Measurements from ENCODE around the gene RIGI. TPM values are rescaled to one million over a fixed set of nuclear protein-coding genes. Genes with fewer than 3 reads are reported as not detected.

Gene RIGI
- 10 to 100 TPM; 16.9 to 22.1 TPM for total RNA-seq

DNA sequence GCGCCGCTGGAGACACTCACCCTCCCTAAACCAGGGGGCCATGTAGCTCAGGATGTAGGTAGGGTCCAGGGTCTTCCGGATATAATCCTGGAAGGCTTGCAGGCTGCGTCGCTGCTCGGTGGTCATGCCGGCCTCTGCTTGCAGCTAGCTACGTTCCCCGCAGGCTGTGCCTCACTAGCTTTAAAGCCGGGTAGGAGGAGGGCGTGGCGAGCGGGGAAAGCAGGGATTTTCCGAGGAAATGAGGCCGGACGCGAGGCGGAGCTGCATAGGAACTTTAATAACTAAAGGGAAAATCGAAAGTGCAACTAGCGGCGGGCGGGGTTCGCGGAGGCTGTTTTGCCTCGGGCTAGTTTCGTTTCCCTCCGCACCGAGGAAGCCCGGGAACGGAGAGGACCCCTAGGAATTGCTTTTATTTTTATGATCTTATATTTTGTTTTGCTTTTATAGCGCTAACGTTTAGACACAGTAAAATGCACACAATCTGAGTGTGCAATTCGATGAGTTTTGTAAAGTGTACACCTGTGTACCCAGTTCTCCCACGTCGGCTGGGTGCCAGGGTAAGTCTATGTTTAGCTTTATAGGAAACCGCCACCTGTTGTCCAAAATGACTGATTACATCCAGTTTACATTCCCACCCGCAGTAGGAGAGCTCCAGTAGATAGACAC is at the start of gene RIGI:
RIGI (minus strand) TSS at position 156 of the 666 bp plus-strand sequence; CDS start at position 126, 30 bp downstream.
- TF ChIP-seq, protein P1, sequence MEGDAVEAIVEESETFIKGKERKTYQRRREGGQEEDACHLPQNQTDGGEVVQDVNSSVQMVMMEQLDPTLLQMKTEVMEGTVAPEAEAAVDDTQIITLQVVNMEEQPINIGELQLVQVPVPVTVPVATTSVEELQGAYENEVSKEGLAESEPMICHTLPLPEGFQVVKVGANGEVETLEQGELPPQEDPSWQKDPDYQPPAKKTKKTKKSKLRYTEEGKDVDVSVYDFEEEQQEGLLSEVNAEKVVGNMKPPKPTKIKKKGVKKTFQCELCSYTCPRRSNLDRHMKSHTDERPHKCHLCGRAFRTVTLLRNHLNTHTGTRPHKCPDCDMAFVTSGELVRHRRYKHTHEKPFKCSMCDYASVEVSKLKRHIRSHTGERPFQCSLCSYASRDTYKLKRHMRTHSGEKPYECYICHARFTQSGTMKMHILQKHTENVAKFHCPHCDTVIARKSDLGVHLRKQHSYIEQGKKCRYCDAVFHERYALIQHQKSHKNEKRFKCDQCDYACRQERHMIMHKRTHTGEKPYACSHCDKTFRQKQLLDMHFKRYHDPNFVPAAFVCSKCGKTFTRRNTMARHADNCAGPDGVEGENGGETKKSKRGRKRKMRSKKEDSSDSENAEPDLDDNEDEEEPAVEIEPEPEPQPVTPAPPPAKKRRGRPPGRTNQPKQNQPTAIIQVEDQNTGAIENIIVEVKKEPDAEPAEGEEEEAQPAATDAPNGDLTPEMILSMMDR (IDR thresholded peaks at IDR 0.05) = peak; percentile 34
- Histone ChIP-seq H3K9me3 (no peaks in the 10 kb centered on the region), H3K4me1 (ENCODE audit: control insufficient read depth in 1 of 2, low read depth in 2 of 2) (peaks cover 24 to 32% of the 10 kb centered on the region in 2 donors), H3K4me3 (peak within 1 kb of the TSS; percentile 85), H3K27me3 (replicated peaks; ENCODE audit: insufficient read depth) (no peaks in the 10 kb centered on the region), H3K27ac (peak within 1 kb of the TSS; percentile 73 to 78), H3K36me3 (no peaks in the 10 kb centered on the region)
- DNase-seq (ENCODE audit: low spot score) (peak; percentile 80), ATAC-seq (ENCODE audit: insufficient number of reproducible peaks, low FRiP score, low read depth) (peak; percentile 69)

DNA sequence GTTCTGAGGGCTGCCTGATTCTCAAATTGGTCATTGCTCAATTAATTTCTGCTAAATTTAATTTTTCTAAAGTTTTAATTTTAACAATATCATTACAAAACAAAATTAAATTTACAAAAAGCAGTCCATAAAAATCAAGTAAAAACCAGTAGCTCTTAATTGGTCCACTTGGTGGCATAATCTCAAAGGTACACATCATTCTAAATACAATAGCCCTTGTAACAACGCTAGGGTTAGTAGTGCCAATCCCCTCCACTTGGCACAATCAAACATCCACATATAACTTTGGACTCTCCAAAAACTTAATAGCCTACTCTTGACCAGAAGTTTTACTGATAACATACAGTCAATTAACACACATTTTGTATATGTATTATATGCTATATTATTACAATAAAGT is 48.9 kb upstream of the RIGI start:
- Histone ChIP-seq H3K4me1 (ENCODE audit: control insufficient read depth in 1 of 2, low read depth in 2 of 2) (peaks cover 12 to 26% of the 10 kb centered on the region in 2 donors), H3K27me3 (replicated peaks; ENCODE audit: insufficient read depth) (no peaks in the 10 kb centered on the region), H3K9me3 (no peaks in the 10 kb centered on the region), H3K36me3 (no peaks in the 10 kb centered on the region), H3K27ac (no peak overlapping the region), H3K4me3 (no peak overlapping the region)
- DNase-seq (ENCODE audit: low spot score) (no peak), ATAC-seq (ENCODE audit: insufficient number of reproducible peaks, low FRiP score, low read depth) (no peak)
- TF ChIP-seq, protein P1 (IDR thresholded peaks at IDR 0.05) = no peak

DNA sequence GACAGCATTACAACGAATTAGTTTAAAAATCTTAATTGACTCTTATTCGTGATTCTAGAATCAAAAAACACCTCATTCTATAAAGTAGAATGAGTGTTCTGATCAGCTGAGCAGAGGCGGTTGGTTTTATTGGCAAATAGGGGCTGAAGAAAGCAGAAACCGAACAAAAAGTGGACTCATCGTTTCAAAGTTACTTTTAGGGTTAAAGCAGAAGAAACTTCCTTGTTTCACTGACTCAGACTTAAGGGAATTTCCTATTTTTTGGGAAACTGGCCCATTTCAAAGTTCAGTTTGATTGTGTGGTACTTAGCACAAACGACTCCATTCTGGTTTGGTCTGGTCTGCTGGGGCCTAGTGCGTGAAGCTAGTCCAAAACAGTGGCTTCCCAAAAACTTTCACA is 47.8 kb upstream of the RIGI start:
- Histone ChIP-seq H3K27me3 (replicated peaks; ENCODE audit: insufficient read depth) (no peaks in the 10 kb centered on the region), H3K4me1 (ENCODE audit: control insufficient read depth in 1 of 2, low read depth in 2 of 2) (peaks cover 12 to 26% of the 10 kb centered on the region in 2 donors), H3K36me3 (no peaks in the 10 kb centered on the region), H3K27ac (peak overlapping the region; percentile 86 to 90), H3K9me3 (no peaks in the 10 kb centered on the region), H3K4me3 (peak overlapping the region; percentile 92)
- ATAC-seq (ENCODE audit: insufficient number of reproducible peaks, low FRiP score, low read depth) (no peak), DNase-seq (ENCODE audit: low spot score) (no peak)
- TF ChIP-seq, protein P1 (IDR thresholded peaks at IDR 0.05) = no peak

DNA sequence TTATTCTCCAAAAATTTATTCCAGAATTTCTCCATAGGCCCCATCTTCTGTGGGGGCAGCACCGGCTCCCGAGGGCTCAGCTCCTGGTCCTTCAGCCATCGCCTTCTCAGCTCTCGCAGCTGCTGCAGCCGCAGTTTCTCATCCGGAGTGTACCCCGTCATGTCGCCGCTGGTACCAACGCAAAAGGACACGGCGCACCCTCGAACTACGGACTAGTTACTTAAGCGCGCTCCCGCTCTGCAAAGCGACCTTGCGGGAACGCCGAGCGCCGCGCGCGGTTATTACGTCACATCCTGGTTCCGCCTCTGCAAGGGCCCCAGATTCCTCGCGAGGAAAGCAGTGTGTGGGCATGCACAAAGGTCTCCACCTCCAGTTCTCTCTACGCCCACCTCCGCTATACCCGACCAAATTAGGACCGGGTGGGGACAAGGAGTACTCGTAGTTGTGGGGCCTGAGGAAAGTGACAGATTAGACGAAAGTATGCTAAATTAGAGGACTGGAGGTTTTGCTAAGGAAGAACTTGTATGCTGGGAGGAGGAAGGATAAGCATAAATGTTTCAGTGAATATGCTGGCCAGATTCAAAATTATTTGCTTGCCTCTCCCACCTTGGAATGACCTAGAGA is 47.0 kb upstream of the RIGI start, which contains the start of gene NDUFB6:
NDUFB6 (minus strand) TSS at position 260 of the 624 bp plus-strand sequence; CDS start at position 161, 99 bp downstream.
- TF ChIP-seq, protein P1 (IDR thresholded peaks at IDR 0.05) = no peak
- no peaks in the 10 kb centered on the region for H3K27me3 ChIP-seq (replicated peaks; ENCODE audit: insufficient read depth)
- peak within 1 kb of the TSS; percentile 86 to 90 for H3K27ac ChIP-seq
- peaks cover 12 to 26% of the 10 kb centered on the region in 2 donors for H3K4me1 ChIP-seq (ENCODE audit: control insufficient read depth in 1 of 2, low read depth in 2 of 2)
- ATAC-seq (ENCODE audit: insufficient number of reproducible peaks, low FRiP score, low read depth) (peak; percentile 82), DNase-seq (ENCODE audit: low spot score) (peak; percentile 81)
- H3K36me3 ChIP-seq = no peaks in the 10 kb centered on the region
- peak within 1 kb of the TSS; percentile 92 for H3K4me3 ChIP-seq
- no peaks in the 10 kb centered on the region for H3K9me3 ChIP-seq
